Ramos (cell line): Measurements from ENCODE around the gene NCOR1.

Experiments used
- in situ Hi-C: fragments of 300-500 bp; cut with MboI; formaldehyde crosslinking; loops from one replicate; pipeline ENCODE4 v1.14.3; 2022; ENCODE audit warnings: low sequenced_read_pairs; ENCODE audit not compliant: unreplicated experiment

The NCOR1 gene

DNA sequence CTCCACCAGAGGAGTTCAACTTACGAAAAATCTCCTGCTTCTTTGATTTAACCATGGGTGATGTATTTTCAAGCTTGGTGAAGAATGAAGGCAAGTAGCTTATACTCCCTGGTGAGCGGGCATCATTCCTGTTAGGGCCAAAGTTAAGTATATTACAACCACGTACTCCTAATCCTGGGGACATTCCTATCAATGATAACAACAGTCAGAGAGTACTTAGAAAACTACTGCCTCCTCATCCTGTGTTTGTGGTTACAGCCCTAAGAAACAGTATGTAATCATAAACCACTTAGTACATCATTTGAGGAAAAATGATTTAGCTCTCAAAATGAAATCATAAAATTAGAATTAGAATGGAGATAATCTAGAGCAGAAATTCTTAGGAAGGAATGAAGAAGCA is 168.4 kb downstream of the NCOR1 start:
- in situ Hi-C loops, result no loop called here

DNA sequence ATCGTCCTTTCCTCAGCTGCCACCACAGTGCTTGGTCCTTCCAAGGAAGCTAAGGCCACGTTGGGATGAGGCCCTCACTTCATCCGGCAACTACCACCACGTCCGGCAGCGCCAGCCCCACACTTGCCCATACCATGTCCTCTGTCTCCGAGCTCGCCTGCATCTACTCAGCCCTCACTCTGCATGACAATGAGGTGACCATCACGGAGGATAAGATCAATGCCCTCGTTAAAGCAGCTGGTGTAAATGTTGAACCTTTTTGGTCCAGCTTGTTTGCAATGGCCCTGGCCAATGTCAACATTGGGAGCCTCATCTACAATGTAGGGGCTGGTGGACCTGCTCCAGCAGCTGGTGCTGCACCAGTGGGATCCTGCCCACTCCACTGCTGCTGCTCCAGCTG is 170.8 kb downstream of the NCOR1 start:
- in situ Hi-C loops, result no loop called here

DNA sequence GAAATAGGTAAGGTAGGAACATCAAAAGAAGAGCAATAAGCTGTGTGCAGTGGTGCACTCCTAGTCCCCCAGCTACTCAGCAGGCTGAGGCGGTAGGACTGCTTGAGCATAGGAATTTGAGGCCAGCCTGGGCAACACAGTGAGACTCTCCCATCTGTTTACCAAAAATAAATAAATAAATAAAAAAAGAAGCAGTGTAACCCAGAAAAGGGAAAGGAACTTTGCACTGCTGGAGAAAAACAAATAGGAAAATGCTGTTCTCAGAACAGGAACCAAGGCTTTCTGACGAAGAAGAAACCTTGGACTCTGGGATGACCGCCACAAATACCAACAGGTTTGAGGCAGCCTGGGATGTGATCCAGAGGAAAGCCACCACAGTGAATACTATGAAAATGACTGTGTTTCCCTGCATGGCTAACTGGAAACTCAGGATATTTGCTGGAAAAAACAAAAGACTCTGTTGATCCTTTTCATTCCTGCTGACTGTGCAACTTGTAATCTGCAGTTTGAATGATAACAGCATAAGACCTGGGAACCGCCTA is 174.6 kb downstream of the NCOR1 start:
- in situ Hi-C loops, result no loop called here

DNA sequence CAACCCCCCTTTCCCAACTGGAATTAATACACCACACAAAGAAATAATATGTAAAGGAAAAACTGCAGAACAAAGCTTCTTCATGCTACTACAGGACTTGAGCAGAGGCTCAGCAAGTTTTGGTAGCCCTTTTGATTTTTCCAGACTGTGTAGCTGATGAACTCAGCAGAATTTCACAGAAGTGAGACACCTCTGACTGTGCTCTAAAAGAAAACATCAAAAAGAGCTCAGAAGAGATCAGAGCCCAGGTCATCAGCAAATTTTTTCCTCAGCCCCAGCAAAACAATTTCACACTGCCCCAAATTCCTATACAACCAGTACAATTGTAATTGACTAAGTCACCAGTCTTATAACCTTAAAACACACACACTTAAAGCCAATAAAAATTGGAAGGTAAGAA is 177.7 kb downstream of the NCOR1 start:
- in situ Hi-C loops, result no loop called here

DNA sequence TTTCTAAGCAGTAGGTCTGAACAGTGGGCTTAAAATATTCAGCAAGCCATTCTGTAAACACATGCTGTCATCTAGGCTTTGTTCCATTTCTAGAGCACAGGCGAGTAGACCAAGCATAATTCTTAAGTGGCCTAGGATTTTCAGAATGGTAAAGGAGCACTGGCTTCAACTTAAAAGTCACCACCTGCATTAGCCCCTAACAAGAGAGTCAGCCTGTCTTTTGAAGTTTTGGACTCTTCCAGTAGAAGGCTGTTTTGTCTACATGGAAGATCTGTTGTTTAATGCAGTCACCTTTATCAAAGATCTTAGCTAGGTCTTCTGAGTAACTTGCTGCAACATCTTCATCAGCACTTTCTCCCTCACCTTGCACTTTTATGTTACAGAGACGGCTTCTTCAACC is 179.1 kb downstream of the NCOR1 start:
- in situ Hi-C loops, result no loop called here

DNA sequence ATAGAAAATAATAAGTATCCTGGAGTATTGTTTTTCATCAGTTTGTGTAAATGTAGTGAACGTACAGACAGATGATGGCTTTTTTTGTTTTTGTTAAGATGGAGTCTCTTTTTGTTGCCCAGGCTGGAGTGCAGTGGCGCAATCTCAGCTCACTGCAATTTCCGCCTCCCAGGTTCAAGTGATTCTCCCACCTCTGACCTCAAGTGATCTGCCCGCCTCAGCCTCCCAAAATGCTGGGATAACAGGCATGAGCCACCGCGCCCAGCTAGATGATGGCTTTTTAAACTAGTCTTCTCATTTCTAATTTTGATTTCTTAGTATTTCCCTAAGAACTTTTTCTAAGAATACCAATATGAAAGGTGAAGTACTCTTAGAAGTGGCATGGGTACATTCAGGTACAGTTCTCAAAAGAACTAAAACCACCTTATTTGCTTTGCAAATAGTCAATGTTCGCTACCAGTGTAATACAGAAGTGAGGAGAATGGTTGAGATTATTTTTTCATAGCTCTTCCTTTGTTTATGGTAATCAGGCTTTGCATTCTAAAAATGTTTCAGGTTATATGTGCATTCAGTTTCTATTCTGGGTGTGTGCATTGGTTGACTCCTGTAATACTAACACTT is 181.5 kb downstream of the NCOR1 start:
- in situ Hi-C loops, result no loop called here

DNA sequence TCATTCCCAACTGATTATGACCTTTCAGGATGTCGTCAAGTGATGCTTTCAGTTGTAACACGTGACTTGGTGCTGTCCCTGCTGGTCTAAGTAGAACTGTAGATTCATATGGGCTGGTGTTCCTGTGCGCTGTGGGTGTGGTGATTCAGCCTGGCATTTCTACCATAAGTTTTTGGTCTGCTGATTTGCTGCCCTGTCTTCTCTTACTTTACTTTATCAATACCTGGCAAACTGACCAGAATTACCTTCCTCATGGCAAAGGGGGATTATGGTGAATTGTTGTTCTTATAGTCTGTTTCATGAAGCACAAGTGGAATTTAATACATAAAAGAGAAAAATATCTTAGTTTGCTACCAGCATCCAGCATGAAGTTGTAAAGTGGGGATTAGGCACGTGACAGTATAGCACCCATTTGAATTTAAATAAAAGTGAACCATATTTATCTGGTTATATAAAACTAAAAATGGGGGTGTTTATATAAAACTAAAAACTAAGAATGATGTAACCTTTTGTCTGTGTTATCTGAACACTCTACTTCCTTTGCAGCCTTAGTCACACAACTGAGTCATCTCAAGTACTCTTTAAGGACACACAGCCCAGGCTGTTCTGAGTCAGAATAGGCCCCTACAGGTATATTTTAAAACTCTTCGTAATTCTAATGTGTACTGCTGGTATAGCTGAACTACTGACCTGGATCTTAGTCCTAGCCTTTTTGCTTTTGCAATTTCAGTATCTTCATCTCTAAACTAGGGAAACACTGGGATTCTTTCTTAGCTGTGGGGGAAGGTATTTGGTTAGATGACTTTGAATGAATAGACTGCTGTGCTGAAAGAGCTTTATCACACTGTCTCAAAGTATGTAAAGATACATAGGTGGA is 187.4 kb downstream of the NCOR1 start:
- in situ Hi-C loops, result no loop called here

DNA sequence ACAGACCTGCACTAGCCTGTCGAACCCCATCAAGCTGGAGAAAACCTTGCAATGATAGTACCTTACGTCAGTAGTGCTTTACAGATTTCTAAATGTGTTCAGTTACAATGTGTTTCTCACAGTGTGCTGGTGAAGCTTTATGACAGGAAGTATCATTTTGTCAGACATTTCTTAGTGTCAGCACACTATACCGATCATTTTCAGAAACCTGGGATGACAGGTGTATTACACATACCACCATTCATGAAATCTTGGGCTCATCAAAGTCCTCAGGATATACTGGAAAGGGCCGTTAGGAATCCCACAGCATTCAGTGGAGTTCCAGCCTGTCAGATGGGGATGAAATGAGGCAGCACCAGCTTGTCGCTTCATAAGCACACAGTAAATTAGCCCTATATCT is 188.4 kb downstream of the NCOR1 start:
- in situ Hi-C loops, result no loop called here

DNA sequence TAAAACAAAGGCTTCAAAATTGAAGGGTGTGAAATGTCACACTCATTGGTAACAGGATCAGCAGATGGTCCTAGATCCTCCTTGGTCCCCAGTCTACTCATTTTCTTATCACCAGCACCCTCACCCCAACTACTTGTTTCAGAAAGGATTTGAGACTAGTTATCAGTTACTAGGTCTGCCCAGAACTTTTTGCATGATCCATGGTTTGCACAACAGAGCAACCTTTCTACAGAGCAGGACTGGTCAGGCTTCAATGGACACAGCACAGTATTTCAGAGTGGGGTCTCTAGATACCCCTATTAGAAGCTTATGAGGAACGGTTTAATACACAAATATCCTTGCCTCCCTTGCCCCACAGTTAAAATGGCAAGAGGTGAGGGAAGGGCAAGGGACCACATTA is 190.1 kb downstream of the NCOR1 start:
- in situ Hi-C loops, result no loop called here

DNA sequence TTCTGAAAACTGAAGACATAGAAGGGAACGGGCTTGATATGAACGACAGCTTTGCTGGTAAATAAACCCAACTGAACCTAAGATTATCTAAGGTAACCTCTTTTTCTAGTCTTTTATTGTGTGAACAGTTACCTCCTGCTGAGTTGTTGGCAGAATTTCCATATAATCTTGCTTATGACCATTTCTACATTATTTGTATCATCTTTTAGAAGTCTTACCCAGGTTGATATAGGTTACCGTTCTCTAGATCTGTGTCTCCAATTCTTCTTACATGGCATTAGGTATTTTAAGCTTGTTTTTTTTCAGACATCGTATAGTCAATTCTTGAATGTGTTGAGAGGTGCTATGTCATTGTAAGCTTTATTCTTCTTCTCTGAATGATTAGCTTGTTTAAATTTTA is 191.5 kb downstream of the NCOR1 start:
- in situ Hi-C loops, result no loop called here

DNA sequence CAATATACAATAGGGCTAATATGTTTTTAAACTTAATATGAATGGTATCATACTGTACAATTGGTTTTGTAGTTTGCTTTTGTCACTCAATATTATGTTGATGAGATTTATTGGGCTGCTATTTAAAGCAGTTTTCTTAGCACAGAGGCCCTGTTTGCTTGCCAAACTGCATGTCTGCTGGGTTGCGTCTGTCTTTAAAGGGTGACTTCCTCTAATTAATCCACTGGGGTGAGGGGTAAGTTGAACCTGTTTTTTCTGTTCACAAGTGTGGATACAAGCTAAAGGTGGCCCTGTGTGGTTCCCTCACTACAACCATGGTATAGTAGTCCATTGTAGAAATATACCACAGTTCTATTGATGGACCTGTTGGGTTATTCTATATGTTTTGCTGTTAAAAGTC is 196.0 kb downstream of the NCOR1 start:
- in situ Hi-C loops, result no loop called here

DNA sequence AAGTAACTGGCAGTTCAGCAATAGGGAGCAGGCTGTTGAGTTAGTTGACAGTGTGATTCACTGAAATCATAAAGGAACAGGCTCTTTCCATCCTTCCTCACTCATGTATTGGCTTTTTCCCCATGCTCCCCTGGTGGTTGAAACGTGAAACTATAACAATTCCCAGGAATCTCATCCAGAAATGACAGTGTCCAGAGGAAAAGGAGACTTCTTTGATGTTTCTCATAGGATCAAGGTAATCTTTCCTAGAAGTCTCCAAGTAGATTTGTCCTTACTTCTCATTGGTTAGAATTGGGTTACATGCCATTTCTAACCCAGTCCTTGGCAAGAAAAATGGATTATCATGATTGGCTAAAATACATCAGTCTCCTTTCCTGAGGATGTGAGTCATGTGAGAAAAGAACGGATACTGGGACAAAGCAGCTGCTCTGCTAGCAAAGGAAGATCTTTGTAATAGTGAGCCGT is 201.4 kb downstream of the NCOR1 start:
- in situ Hi-C loops, result no loop called here

DNA sequence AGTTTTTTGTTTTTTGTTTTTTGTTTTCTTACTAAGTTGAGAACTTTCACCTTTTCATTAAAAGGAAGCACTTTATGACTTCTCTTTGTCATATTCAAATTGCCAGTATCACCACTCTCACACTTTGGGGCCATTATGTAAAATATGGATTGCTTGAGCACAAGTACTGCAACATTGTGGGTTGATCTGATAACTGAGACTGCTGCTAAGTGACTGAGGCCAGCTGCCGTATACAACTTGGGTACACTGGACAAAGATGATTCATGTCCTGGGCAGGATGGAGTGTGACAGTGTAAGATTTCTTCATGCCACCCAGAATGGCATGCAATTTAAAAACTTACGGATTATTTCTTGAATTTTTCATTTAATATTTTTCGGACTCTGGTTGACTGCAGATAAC is 207.9 kb downstream of the NCOR1 start:
- in situ Hi-C loops, result no loop called here

DNA sequence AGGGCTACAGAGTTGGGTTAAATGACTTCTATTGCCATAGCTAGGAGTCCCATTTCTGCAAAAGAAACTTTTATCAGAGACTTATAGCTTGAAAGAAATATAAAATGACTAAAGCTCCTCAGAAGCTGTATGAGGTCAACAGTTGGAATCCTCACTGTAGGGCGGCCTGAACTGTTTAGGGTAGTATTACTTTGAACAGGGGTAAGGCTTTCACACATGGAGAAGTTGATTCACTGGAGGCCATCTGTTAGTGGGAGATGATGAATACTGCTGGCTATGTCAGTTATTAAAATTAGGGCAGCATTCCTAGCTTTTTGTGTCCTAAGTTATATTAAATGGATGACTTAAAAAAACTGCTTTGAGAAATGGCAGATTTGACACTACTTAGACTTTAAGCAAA is 209.7 kb downstream of the NCOR1 start:
- in situ Hi-C loops, result no loop called here

DNA sequence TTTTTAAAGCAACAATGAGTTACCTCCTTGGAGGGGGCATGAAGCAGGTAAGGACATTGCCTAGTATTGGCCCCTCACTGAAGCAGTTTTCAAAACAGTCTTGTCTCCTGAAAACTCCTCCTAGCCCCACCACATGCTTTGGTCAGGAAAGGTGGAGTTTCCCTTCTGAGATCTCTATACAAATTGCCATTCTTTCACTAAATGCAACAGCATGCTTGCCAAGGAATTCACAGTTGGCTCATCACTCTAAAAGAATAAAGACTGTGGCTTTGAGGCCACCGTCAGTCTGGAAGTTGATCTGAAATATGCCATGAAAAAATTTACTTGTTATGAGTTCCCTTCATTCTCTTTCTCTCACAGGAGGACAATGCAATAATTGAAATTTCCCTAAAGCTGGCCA is 211.5 kb downstream of the NCOR1 start:
- in situ Hi-C loops, result no loop called here

DNA sequence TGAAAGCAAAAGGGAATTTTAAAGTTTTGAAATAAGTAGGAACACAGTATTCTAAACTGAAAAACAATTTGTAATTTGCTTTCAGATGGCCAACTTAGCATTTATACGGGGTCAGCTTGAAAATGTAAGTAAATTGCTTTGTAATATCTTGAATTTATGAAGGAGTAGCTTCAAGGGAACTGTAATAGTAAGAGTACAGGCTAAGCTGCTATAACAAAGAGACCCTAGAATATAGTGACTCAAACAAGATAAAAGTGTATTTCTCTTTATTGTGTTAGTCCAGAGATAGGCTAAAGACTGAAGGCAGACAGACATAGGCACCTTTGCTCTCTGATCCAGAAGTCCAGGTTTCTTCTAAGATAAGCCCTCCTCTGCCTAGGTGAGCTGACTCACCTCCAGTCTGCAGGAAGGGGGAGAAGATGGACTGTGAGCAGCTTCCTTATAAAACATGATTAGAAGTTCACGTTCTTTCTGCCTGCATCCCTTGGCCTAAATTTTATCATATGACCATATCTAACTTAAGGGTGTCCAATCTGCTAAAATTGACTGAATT is 212.6 kb downstream of the NCOR1 start:
- in situ Hi-C loops, result no loop called here

DNA sequence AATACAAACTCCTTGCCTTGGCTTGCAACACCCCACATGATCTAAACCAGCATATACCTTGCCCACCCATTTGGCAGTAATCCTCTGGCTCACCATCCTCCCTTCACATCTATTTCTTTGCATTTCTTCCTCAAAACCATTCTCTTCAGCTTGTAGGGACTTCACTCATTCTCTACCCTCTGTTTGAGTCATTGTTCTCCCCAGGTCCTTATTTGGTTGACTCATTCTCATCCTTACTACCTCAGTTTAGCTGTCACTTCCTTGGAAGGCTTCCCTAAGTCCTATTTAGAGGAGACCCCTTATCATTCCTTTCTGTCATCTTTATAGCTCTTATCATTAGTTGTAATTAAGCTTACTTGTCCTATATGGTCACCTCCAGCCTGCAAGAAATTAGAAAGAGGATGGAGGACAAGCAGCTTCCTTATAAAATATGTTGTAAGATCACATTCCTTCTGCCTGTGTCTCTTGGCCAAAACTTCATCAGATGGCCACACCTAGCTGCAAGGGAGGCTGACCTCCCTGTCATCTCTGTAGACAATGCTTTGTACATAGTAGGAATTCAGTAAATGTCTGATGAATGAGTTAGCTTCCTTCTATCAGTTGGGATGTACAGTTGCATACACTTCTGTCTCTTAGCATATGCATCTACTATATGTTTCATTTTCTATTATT is 214.0 kb downstream of the NCOR1 start:
- in situ Hi-C loops, result no loop called here

DNA sequence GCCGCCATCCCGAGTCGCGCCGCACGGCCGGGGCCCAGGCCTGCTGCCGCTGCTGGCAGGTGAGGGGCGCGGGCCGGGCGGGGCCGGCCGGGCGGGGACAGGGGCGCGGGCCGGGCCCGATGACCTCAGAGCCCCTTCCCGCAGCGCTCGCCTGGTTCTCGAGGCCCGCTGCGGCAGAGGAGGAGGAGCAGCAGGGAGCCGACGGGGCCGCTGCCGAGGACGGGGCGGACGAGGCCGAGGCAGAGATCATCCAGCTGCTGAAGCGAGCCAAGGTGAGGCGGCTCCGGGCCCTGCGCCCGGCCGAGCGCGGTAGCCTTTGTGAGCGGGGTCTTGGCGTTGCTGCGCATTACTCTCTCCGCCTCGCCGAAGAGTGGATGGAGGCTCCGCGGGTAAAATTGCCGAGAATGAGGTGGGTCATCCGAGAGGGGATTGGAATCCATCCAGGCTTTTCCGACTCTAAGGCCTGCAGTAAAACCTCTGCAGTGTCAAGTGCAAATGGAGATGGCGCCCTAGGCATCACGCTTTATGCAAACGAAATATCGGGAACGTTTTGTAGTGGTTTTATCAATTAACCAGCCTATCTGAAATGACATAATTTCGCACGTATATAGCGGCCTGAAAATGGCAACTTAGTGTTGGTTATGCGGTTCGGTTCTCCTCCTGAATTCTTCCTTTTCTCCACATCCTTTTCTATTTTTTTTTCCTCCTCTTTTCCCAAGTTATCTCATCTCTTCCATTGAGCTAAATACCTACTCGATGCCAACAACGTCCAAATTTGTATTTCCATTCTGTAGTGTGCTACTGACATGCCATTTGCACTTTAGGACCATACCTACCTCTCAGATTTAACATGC is 215.1 kb downstream of the NCOR1 start:
- in situ Hi-C loops, result no loop called here

DNA sequence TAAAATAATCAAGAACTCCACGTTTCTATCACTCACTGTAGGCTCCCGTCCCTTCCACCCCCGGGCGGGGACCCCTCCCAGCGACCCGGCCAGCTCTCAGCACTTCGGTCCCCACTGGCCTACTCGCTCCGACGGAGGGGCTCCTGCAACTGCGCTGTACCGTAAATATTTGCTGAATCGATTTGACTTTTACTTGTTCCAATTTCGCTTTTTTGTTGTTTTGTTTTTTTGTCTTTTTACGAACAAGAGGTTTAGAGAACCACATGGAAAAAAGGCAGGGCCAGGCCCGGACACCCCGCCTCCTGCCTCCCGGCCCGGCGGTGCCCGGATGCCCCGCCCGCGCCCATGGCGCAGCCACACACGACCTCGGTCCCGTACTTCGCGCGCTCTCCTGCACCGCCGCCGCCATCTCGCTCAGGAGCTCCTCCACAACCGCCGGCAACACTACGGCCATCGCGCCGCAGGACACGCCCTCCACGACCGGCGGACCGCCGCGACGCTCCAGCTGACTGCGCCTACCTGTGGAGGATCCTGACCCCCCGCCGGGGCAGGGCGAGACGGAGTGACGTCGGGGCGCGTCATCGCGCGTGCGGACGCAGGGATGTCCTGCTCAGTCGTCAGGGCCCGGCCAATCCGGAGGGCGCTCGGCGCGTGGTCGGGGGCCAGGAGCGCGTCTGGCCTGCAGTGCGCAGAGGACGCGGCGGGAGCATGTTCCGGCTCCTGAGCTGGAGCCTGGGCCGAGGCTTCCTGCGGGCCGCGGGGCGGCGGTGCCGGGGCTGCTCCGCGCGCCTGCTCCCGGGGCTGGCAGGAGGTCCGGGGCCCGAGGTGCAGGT is 216.0 kb downstream of the NCOR1 start, which contains the start of the genes TTC19 and ZSWIM7:
TSS of gene TTC19 (plus strand) at position 684 of the 833 bp plus-strand sequence. CDS start at position 709, 25 bp downstream.
TSS of gene ZSWIM7 (minus strand) at position 564 of the 833 bp plus-strand sequence. CDS start at position 454, 110 bp downstream.
- in situ Hi-C loops, result no loop called here
